ENCODE measurements around the gene KLHDC7A.

KLHDC7A gene

DNA sequence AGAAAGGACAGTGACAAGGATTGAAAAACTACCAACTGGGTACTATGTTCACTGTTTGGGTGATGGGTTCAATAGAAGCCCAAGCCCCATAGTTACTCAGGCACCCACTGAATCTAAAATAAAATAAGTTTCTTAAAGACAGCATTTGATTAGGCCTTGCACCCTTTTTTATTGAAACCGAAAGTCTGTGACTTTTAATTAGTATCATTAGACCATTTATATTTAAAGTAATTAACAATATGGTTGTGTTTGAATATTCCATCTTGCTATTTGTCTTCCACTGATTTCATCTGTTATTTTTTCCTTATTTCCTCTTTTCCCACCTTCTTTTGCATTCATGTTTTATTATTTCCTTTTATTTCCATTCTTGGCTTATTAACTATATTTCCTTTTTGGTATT lies 27.4 kb downstream of the KLHDC7A start:
- Histone ChIP-seq H3K79me1 (replicated peaks; ENCODE audit: low read length, poor library complexity, severe bottlenecking) (no peaks in the 10 kb centered on the region), H2BK15ac (ENCODE audit: low read depth, poor library complexity, severe bottlenecking) (no peak overlapping the region), H4K91ac (ENCODE audit: low read length) (no peak overlapping the region), H3K4me2 (ENCODE audit: low read length, poor library complexity, severe bottlenecking) (no peak overlapping the region), H3K9me3 (ENCODE audit: control insufficient read depth, low read length) (peaks cover 9% of the 10 kb centered on the region), H2AK5ac (ENCODE audit: low read length, severe bottlenecking) (no peak overlapping the region), H3K4me3 (ENCODE audit: insufficient read depth in 1 of 2, low read depth in 1 of 2, low read length in 2 of 2) (no peak overlapping the region), H3K23ac (ENCODE audit: low read length in 2 of 2) (no peak overlapping the region), H3K18ac (ENCODE audit: low read depth in 1 of 2, low read length in 2 of 2) (no peak overlapping the region), H2BK5ac (ENCODE audit: low read depth, low read length, poor library complexity, severe bottlenecking) (no peak overlapping the region), H3K36me3 (ENCODE audit: control insufficient read depth in 1 of 2, insufficient read depth in 2 of 2, low read depth in 1 of 2, low read length in 2 of 2) (no peaks in the 10 kb centered on the region), H3K4ac (ENCODE audit: low read depth in 1 of 2, low read length in 2 of 2) (no peak overlapping the region), H2AFZ (ENCODE audit: low read depth, low read length) (no peak overlapping the region), H3K4me1 (ENCODE audit: control insufficient read depth, insufficient read depth, low read depth, low read length) (no peaks in the 10 kb centered on the region), H4K8ac (ENCODE audit: low read length) (no peak overlapping the region), H3K27me3 (ENCODE audit: control insufficient read depth in 1 of 2, insufficient read depth in 1 of 2, low read length in 2 of 2) (no peaks in the 10 kb centered on the region), H3K9ac (ENCODE audit: low read length) (no peak overlapping the region), H2BK12ac (ENCODE audit: low read length in 2 of 2) (no peak overlapping the region), H3K14ac (ENCODE audit: low read length in 2 of 2) (no peak overlapping the region), H3K27ac (ENCODE audit: low read length, poor library complexity, severe bottlenecking) (no peak overlapping the region), H2BK120ac (ENCODE audit: low read depth, low read length) (no peak overlapping the region)
- whole genome bisulfite sequencing, result no CpG with 5 or more reads among the region's 1 CpG
- DNase-seq, result no peak

DNA sequence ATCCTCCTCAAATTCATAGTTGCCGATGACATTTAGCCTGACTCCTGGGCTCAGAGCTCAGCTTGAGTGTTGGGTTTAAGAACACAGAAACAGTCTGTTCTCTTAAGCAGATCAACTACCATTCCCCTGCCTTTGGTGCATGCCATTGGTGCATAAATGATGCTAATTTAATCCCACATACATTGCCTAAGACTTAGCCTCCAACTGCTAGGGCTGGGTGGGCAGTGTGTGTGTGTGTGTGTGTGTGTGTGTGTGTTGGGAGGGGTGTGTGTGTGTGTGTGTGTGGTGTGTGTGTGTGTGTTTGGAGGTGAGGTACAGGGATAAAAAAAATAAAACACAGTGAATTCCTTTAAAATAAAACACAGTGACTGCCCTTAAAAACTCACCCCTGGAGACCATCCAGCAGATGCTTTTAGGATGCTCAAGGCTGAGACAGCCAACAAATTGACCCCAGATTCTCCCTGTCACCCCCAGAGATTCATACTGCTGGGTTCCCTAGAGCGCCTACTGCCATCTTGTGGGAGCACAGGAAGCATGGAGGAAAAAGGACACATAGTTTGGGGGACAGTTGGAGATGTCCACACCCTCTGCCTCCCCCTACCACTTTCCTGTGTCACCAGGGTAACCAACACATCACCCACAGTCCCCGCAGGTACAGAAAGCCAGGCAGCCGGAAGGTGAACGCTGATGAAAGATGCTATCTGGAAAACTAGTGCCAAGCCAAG lies 30.6 kb downstream of the KLHDC7A start:
- WGBS, result 96% methylated on average over 4 of the region's 5 CpGs
- Histone ChIP-seq H3K4me1 (ENCODE audit: control insufficient read depth, insufficient read depth, low read depth, low read length) (no peaks in the 10 kb centered on the region), H4K91ac (ENCODE audit: low read length) (no peak overlapping the region), H3K9me3 (ENCODE audit: control insufficient read depth, low read length) (peaks cover 24% of the 10 kb centered on the region), H2BK12ac (ENCODE audit: low read length in 2 of 2) (no peak overlapping the region), H3K23ac (ENCODE audit: low read length in 2 of 2) (no peak overlapping the region), H3K4me2 (ENCODE audit: low read length, poor library complexity, severe bottlenecking) (no peak overlapping the region), H3K36me3 (ENCODE audit: control insufficient read depth in 1 of 2, insufficient read depth in 2 of 2, low read depth in 1 of 2, low read length in 2 of 2) (no peaks in the 10 kb centered on the region), H3K4me3 (ENCODE audit: insufficient read depth in 1 of 2, low read depth in 1 of 2, low read length in 2 of 2) (no peak overlapping the region), H2BK5ac (ENCODE audit: low read depth, low read length, poor library complexity, severe bottlenecking) (no peak overlapping the region), H2AFZ (ENCODE audit: low read depth, low read length) (no peak overlapping the region), H3K27me3 (ENCODE audit: control insufficient read depth in 1 of 2, insufficient read depth in 1 of 2, low read length in 2 of 2) (no peaks in the 10 kb centered on the region), H3K14ac (ENCODE audit: low read length in 2 of 2) (no peak overlapping the region), H3K79me1 (replicated peaks; ENCODE audit: low read length, poor library complexity, severe bottlenecking) (no peaks in the 10 kb centered on the region), H2AK5ac (ENCODE audit: low read length, severe bottlenecking) (no peak overlapping the region), H2BK120ac (ENCODE audit: low read depth, low read length) (no peak overlapping the region), H3K18ac (ENCODE audit: low read depth in 1 of 2, low read length in 2 of 2) (no peak overlapping the region), H3K27ac (ENCODE audit: low read length, poor library complexity, severe bottlenecking) (no peak overlapping the region), H4K8ac (ENCODE audit: low read length) (no peak overlapping the region), H3K9ac (ENCODE audit: low read length) (no peak overlapping the region), H3K4ac (ENCODE audit: low read depth in 1 of 2, low read length in 2 of 2) (no peak overlapping the region), H2BK15ac (ENCODE audit: low read depth, poor library complexity, severe bottlenecking) (no peak overlapping the region)
- no peak for DNase-seq

DNA sequence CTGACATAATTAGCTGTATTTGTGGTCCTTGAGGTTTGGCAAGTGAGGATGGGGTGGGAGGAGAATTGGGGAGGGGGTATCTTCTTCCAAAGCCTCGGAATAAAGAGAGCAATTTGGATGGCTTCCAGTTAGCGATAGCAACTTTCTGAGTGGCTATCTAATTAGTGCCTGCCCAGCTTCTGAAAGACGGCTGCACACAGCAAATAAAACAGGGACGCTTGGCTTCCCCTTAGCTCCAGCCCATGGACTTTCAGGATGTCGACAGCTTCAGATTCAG lies 31.1 kb downstream of the KLHDC7A start:
- WGBS, result 62% methylated on average over 5 of the region's 5 CpGs

DNA sequence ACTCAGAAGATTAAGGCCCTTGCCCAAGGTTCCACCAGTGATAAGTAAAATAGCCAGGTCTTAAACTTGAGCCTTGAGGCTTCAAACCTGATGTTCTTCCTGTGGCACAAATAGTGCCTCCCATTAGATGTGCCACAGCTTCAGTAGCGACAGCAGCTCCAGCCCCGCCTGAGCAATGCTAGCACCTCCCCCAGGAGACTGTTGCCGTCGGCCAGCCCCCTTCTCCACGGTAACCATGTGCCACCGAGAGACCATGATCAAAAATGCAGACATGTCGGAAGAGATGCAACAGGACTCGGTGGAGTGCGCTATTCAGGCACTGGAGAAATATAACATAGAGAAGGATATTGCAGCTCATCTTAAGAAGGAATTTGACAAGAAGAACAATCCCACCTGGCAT lies 32.2 kb downstream of the KLHDC7A start:
- H3K27me3 ChIP-seq (ENCODE audit: control insufficient read depth in 1 of 2, insufficient read depth in 1 of 2, low read length in 2 of 2), result no peaks in the 10 kb centered on the region
- H2AFZ ChIP-seq (ENCODE audit: low read depth, low read length), result no peak overlapping the region
- DNase-seq, result no peak
- no peaks in the 10 kb centered on the region for H3K79me1 ChIP-seq (replicated peaks; ENCODE audit: low read length, poor library complexity, severe bottlenecking)
- H2BK15ac ChIP-seq (ENCODE audit: low read depth, poor library complexity, severe bottlenecking), result no peak overlapping the region
- no peak overlapping the region for H2BK5ac ChIP-seq (ENCODE audit: low read depth, low read length, poor library complexity, severe bottlenecking)
- H3K4ac ChIP-seq (ENCODE audit: low read depth in 1 of 2, low read length in 2 of 2), result no peak overlapping the region
- no peak overlapping the region for H3K4me3 ChIP-seq (ENCODE audit: insufficient read depth in 1 of 2, low read depth in 1 of 2, low read length in 2 of 2)
- no peak overlapping the region for H2AK5ac ChIP-seq (ENCODE audit: low read length, severe bottlenecking)
- WGBS, result 79% methylated on average over 9 of the region's 9 CpGs
- no peak overlapping the region for H3K23ac ChIP-seq (ENCODE audit: low read length in 2 of 2)
- no peak overlapping the region for H2BK120ac ChIP-seq (ENCODE audit: low read depth, low read length)
- peaks cover 33% of the 10 kb centered on the region for H3K9me3 ChIP-seq (ENCODE audit: control insufficient read depth, low read length)
- H2BK12ac ChIP-seq (ENCODE audit: low read length in 2 of 2), result no peak overlapping the region
- H3K27ac ChIP-seq (ENCODE audit: low read length, poor library complexity, severe bottlenecking), result no peak overlapping the region
- no peak overlapping the region for H4K8ac ChIP-seq (ENCODE audit: low read length)
- H4K91ac ChIP-seq (ENCODE audit: low read length), result no peak overlapping the region
- H3K4me2 ChIP-seq (ENCODE audit: low read length, poor library complexity, severe bottlenecking), result no peak overlapping the region
- H3K36me3 ChIP-seq (ENCODE audit: control insufficient read depth in 1 of 2, insufficient read depth in 2 of 2, low read depth in 1 of 2, low read length in 2 of 2), result no peaks in the 10 kb centered on the region
- no peak overlapping the region for H3K18ac ChIP-seq (ENCODE audit: low read depth in 1 of 2, low read length in 2 of 2)
- no peak overlapping the region for H3K14ac ChIP-seq (ENCODE audit: low read length in 2 of 2)
- H3K4me1 ChIP-seq (ENCODE audit: control insufficient read depth, insufficient read depth, low read depth, low read length), result no peaks in the 10 kb centered on the region
- H3K9ac ChIP-seq (ENCODE audit: low read length), result no peak overlapping the region

More for the DNA sequence above, 31.1 kb downstream of the KLHDC7A start:
- no peak overlapping the region for H3K9ac ChIP-seq (ENCODE audit: low read length)
- no peaks in the 10 kb centered on the region for H3K27me3 ChIP-seq (ENCODE audit: control insufficient read depth in 1 of 2, insufficient read depth in 1 of 2, low read length in 2 of 2)
- no peak overlapping the region for H3K14ac ChIP-seq (ENCODE audit: low read length in 2 of 2)
- H3K4me2 ChIP-seq (ENCODE audit: low read length, poor library complexity, severe bottlenecking), result no peak overlapping the region
- no peak overlapping the region for H2AK5ac ChIP-seq (ENCODE audit: low read length, severe bottlenecking)
- no peak overlapping the region for H4K8ac ChIP-seq (ENCODE audit: low read length)
- no peak overlapping the region for H3K4ac ChIP-seq (ENCODE audit: low read depth in 1 of 2, low read length in 2 of 2)
- H3K23ac ChIP-seq (ENCODE audit: low read length in 2 of 2), result no peak overlapping the region
- H3K79me1 ChIP-seq (replicated peaks; ENCODE audit: low read length, poor library complexity, severe bottlenecking), result no peaks in the 10 kb centered on the region
- H2BK12ac ChIP-seq (ENCODE audit: low read length in 2 of 2), result no peak overlapping the region
- no peak overlapping the region for H2BK120ac ChIP-seq (ENCODE audit: low read depth, low read length)
- H3K9me3 ChIP-seq (ENCODE audit: control insufficient read depth, low read length), result peaks cover 29% of the 10 kb centered on the region
- no peak for DNase-seq
- H4K91ac ChIP-seq (ENCODE audit: low read length), result no peak overlapping the region
- H3K4me1 ChIP-seq (ENCODE audit: control insufficient read depth, insufficient read depth, low read depth, low read length), result no peaks in the 10 kb centered on the region
- H2AFZ ChIP-seq (ENCODE audit: low read depth, low read length), result no peak overlapping the region
- no peak overlapping the region for H3K27ac ChIP-seq (ENCODE audit: low read length, poor library complexity, severe bottlenecking)
- no peak overlapping the region for H2BK15ac ChIP-seq (ENCODE audit: low read depth, poor library complexity, severe bottlenecking)
- H3K4me3 ChIP-seq (ENCODE audit: insufficient read depth in 1 of 2, low read depth in 1 of 2, low read length in 2 of 2), result no peak overlapping the region
- no peak overlapping the region for H3K18ac ChIP-seq (ENCODE audit: low read depth in 1 of 2, low read length in 2 of 2)
- no peaks in the 10 kb centered on the region for H3K36me3 ChIP-seq (ENCODE audit: control insufficient read depth in 1 of 2, insufficient read depth in 2 of 2, low read depth in 1 of 2, low read length in 2 of 2)
- no peak overlapping the region for H2BK5ac ChIP-seq (ENCODE audit: low read depth, low read length, poor library complexity, severe bottlenecking)
